ENCODE measurements around the gene TRAFD1. TPM values are rescaled to one million over a fixed set of nuclear protein-coding genes. Genes with fewer than 3 reads are reported as not detected.
A peak's percentile ranks its signal among the peaks of the same experiment; 100 is the strongest.

The TRAFD1 gene
- total RNA-seq, 1 donor from 2014 or later = 26.4 TPM

DNA sequence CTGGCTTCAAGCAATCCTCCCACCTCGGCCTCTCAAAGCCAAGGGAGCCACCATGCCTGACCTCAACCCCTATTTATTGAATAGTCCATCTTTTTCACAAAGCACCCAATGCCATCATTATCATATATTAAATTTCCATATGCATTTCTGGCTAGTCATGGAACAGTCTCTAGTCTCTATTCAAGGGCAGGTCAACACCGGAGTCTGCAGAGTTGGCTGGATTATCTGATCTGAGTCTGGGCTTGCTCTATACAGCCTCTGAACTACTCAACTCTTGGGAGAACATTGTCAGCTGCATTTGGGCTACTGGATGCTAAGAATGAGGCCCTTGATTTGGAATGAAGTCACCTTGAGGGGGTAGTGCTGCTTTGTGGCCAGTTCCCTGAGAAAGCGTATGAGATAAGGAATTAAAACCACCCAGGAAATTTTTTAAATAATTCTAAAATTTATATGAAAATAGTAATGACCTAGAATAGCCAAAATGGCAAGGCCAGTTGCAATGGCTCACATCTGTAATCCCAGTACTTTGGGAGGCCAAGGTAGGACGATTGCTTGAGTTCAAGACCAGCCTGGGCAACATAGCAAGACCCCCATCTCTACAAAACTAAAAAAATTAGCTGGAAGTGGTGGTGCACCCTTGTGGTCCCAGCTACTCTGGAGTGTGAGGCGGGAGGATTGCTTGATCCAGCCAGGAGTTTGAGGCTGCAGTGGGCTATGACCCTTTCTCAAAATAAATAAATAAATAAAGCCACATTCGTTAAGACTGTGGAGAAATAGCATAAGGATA is 9.9 kb upstream of the TRAFD1 start:
- DNase-seq (ENCODE audit: low read depth in 2 of 2) = no peak

DNA sequence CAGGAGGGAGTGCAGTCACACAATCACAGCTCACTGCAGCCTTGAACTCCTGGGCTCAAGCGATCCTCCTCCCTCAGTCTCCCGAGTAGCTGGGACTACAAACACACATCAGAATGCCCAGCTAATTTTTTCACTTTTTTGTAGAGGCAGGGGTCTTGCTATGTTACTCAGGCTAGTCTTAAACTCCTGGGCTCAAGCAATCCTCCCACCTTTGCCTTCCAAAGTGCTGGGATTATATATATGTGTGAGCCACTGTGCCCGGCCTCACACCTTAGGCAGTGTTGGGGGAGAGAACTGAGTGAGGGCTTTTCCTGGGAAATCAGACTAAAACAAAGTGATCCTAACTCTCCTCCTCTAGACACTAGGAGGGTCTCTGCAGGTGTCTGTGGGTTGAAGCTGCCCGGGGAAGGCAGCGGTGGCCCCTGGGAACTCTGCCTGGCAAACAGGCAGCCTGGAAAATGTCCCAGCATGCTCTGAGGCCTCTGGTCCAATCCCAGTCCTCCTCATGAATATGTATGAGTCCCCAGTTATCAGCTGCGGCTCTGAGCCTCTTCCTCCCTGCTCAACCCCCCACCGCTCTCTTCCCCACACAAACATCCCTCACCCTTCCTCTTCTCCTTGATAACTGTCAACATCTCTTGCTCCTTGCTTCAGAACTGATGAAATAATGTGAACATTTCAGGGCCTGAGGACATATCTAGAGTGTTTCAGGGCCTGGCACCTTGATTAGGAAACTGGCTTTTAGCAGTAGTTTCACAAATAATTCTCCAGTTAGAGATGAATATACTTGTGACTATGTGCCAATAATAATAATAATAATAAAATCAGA is 8.9 kb upstream of the TRAFD1 start:
- DNase-seq (ENCODE audit: low read depth in 2 of 2) = peak; percentile 75 to 83

DNA sequence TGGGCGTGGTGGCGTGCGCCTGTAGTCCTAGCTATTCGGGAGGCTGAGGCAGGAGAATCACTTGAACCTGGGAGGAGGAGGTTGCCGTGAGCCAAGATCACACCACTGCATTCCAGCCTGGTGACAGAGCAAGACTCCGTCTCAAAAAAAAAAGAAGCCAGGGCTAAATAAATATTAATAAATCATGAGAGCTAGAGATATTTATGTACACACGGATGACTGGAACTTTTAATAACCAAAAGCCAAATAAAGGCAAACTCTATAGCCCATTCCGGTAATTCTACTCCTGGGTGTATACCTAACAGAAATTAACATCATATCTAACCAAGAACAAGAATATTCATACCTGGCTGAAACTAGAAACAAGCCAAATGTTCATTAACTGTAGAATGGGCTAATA is 7.7 kb upstream of the TRAFD1 start:
- DNase-seq (ENCODE audit: low read depth in 2 of 2) = no peak

DNA sequence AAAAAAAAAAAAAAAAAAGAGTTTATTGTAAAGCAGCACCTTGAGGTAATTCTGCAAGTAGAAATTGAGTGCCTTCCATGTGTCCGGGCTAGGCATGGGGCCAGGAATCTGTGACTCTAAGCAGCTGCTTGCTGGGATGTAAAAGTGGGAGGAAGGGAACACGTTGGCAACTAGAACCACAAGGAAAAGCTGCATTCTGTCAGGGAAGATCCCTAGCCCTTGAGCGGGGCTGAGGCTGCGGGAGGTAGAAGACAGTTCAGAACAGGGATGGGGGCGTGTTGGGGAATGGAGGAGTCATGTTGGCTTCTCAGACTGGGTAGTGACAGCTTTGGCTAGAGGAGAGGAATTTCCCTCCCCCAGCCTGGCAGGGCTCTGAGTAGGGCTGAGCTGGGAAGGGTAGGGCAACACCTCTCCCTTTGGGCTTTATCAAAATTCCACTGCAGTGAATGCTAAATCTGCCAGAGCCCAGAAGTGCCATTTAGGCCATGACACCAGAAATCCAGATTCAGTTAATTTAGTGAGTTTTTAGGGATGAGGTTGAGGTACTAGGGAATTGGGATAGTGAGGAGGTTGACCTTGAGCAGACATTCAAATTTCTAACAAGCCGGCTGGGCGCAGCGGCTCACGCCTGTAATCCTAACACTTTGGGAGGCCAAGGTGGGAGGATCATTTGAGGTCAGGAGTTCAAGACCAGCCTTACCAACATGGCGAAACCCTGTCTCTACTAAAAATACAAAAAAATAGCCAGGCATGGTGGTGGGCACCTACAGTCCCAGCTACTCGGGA is 3.4 kb upstream of the TRAFD1 start:
- no peak for DNase-seq (ENCODE audit: low read depth in 2 of 2)

DNA sequence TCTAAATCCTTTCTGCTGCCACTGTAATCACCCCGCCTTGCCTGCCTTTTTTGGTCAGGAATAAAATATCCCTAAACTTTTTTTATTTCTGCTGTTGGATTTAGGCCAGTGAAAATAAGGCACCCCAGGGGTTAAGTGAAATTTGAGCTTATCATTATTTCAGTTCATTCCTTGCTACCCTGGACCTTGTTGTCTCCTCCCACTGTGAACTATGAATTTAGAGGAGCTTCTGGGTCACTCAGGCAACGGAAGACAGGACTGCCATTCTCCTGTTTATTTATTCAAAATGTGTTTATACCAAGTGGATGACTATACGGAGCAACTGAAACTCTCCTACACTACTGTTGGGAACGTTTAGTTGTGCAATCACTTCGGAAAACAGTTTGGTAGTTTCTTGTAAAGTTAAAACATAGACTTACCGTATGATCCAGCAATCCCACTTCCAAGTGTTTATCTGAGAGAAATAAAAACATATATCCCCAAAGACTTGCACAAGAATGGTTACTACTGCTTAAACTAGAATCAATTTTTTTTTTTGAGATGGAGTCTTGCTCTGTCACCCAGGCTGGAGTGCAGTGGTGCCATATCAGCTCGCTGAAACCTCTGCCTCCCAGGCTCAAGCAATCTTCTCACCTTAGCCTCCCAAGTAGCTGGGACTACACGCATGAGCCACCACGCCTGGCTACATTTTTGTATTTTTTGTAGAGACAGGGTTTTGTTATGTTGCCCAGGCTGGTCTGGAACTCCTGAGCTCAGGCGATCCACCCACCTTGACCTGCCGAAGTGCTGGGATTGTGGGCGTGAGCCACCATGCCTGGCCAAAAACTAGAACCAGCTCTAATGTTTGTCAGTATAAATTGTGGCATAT is 2.3 kb upstream of the TRAFD1 start:
- peak in 1 of 2 donors; percentile 17 for DNase-seq (ENCODE audit: low read depth in 2 of 2)

DNA sequence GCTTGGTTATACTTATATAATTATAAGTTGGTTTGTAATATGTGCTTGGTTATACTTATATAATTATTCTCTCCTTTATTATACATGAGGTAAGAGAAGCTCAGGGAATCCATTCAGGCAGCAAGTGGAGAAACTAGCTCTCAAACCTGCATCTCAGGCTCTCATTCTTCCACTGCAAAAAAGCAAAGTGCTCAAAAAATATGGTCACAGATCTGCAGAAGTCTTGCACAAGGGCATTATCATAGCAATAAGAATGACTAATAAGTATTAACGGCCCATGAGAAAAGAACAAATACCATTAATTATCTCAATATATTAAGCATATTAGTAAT is 476 bp upstream of the TRAFD1 start:
- DNase-seq (ENCODE audit: low read depth in 2 of 2) = no peak

DNA sequence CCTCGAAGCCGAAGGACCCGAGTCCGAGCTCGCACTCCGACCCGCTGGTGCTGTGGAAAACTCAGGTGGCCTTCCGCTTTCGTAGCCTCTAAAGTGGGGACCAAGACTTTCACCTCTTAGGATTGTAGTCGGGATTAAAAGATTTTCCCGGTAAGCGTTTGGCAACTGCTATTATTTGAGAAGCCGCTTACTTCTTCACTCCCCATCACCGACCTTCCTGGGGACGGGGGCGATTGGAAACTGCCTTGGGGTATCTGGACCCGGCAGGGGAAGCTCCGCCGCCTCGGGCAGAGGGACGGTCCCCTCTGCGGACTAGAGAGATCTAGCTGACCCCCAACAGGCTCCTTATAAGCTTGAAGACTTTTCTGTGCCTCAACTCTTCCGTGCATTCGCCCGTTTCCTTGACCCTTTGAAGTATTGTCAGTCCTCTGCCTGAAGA is 659 bp downstream of the TRAFD1 start:
- DNase-seq (ENCODE audit: low read depth in 2 of 2) = peak in 1 of 2 donors; percentile 14

DNA sequence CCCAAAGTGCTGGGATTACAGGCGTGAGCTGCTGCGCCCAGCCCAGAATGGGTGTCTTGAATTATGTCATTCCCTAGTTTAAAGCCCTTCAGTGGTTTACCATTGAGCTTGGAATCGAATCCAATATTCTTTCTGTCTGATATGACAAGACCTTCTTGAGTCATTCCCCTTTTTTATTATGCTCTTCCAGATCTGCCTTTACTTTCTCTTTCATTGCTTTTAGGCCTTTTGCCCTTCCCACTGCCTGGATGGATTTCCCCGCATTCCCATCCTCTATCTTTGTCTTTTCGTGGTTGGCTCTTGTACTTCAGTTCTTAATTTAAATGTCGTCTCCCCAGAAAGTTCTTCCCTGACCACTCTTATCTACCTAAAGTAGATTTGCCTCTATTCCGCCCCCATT is 1.6 kb downstream of the TRAFD1 start:
- peak in 1 of 2 donors; percentile 23 for DNase-seq (ENCODE audit: low read depth in 2 of 2)

DNA sequence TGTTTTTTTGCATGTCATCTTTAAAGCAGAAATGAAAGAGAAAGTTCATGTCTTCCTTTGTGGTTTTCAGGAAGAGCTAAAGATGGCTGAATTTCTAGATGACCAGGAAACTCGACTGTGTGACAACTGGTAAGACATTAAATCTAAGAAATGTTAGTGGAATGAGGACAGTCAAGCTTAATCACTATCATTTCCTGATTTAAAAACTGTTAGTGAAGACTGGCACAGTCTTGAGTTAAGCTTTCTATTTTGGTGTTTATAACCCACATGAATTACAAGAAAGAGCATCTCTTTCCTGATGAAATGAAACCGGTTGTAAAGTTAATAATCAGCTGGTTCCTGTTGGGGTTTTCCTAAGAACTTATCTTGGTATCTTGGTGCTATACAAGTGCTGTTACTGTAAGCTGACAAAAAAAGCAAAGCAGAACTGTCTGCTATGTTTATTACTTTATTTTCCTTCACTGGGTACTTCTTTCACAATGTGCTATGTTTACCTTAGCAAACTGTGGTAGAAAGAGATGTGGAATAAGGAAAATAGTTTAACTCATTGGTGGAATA is 5.2 kb downstream of the TRAFD1 start:
- DNase-seq (ENCODE audit: low read depth in 2 of 2) = peak; percentile 32 to 78

DNA sequence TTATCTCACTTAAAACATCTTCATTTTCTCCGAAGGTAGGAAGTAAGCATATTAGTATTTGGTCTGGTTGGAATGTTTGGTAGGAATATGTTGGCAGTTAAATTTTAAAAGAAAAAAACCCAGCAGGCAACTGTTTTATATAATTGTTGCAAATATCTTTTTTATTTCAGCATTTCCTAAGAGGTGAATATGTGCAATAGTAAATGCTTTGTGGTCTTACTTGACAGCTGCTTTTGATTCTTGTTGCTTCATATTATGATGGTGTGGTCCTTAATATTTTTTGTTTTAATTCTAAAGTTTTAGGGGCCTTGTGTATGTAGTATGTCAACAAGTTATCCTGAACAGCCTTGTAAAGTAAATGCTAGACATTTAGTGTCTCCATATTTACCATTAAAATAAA is 6.3 kb downstream of the TRAFD1 start:
- no peak for DNase-seq (ENCODE audit: low read depth in 2 of 2)

DNA sequence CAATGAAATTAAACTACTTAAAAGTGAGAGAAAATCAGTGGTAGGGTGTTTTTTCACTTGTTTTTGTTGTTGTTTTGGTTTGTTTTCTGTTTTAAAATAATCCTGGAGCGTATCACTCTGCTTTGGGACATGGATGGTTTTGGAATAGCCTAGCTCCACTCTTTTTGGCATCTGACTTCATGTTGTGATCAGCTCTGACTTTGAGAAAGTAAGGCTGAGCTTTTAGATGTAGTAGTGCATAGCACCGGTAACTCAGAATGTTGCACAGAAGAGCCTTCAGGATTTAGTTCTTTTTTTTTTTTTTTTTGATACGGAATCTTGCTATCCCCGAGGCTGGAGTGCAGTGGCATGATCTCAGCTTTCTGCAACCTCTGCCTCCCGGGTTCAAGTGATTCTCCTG is 8.1 kb downstream of the TRAFD1 start:
- no peak for DNase-seq (ENCODE audit: low read depth in 2 of 2)

DNA sequence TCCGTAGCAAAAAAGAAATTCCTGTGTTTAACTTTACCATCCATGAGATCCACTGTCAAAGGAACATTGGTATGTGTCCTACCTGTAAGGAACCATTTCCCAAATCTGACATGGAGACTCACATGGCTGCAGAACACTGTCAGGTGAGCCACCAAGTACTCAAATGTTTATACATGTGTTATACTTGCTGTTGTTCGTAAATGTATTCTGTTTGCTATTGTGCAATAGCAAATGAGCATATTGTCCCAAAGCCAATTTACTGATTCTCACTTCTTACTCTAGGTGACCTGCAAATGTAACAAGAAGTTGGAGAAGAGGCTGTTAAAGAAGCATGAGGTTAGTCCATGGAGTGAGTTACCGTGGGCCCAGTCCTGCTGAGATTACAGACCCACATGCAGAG is 9.4 kb downstream of the TRAFD1 start:
- DNase-seq (ENCODE audit: low read depth in 2 of 2) = no peak

DNA sequence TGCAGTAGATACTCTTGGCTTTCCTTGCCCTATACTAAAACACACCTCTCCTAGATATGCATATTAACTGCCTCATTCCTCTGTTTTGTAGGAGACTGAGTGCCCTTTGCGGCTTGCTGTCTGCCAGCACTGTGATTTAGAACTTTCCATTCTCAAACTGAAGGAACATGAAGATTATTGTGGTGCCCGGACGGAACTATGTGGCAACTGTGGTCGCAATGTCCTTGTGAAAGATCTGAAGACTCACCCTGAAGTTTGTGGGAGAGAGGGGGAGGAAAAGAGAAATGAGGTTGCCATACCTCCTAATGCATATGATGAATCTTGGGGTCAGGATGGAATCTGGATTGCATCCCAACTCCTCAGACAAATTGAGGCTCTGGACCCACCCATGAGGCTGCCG is 15.4 kb downstream of the TRAFD1 start:
- no peak for DNase-seq (ENCODE audit: low read depth in 2 of 2)

DNA sequence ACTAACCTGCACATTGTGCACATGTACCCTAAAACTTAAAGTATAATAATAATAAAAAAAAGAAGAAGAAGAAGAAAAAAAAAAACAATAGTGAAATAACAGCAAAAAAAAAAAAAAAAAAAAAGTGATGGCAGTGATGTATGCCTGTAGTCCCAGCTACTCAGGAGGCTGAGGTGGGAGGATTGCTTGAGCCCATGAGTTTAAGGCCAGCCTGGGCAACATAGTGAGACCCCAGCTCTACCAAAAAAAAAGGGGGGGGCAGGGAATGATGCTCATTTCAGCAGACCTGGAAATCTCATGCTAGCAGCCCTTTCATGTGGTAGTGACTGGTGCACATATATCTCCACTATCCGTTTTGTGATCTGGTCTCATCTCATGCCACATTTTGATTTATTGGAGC is 20.8 kb downstream of the TRAFD1 start:
- DNase-seq (ENCODE audit: low read depth in 2 of 2) = no peak

DNA sequence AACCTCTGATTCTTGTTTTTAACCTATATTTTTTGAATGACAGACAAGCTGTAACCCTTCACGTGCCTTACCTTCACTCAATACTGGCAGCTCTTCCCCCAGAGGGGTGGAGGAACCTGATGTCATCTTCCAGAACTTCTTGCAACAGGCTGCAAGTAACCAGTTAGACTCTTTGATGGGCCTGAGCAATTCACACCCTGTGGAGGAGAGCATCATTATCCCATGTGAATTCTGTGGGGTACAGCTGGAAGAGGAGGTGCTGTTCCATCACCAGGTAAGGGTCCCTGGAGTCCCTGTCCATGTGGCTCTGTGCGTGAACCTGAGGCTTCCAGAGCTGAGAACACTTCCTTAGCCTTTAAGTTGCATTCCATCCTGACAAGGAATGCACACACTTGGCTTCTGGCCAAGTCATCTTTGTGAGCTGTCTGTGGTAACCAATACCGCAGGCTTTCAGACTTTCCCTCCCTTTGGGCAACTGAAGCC is 22.7 kb downstream of the TRAFD1 start:
- DNase-seq (ENCODE audit: low read depth in 2 of 2) = peak in 1 of 2 donors; percentile 65

DNA sequence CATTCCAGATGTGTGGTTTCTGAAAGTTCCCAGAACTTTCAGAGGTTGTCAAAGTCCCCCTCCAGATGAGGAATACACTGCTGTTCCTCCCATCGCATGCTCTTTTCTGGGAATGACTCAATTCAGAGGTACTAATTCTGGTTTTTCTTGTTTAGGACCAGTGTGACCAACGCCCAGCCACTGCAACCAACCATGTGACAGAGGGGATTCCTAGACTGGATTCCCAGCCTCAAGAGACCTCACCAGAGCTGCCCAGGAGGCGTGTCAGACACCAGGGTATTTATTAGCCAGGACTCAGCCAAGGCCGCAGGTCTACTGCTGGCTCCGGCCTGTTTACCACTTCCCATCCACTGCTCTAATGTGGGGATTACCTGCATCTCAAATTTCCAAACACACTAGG is 24.2 kb downstream of the TRAFD1 start:
- no peak for DNase-seq (ENCODE audit: low read depth in 2 of 2)

DNA sequence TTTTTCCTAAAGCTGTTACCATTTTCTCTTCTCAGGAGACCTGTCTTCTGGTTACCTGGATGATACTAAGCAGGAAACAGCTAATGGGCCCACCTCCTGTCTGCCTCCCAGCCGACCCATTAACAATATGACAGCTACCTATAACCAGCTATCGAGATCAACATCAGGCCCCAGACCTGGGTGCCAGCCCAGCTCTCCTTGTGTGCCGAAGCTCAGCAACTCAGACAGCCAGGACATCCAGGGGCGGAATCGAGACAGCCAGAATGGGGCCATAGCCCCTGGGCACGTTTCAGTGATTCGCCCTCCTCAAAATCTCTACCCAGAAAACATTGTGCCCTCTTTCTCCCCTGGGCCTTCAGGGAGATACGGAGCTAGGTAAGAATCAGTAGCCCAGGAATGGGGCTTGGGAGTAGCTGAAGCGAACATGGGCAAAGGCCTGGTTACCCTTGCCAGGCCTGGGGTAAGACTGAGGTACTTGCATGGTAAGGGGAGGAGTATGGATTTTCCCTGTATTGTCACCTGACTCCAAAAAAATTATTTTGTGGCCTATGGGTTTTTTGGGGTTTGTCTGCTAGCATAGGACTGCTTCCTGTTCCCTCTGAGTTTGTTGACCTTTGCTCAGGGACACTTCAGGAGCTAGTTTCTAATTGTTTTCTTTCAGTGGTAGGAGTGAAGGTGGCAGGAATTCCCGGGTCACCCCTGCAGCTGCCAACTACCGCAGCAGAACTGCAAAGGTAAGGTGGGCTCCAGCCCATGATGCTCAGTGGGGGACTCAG is 26.6 kb downstream of the TRAFD1 start:
- DNase-seq (ENCODE audit: low read depth in 2 of 2) = no peak

DNA sequence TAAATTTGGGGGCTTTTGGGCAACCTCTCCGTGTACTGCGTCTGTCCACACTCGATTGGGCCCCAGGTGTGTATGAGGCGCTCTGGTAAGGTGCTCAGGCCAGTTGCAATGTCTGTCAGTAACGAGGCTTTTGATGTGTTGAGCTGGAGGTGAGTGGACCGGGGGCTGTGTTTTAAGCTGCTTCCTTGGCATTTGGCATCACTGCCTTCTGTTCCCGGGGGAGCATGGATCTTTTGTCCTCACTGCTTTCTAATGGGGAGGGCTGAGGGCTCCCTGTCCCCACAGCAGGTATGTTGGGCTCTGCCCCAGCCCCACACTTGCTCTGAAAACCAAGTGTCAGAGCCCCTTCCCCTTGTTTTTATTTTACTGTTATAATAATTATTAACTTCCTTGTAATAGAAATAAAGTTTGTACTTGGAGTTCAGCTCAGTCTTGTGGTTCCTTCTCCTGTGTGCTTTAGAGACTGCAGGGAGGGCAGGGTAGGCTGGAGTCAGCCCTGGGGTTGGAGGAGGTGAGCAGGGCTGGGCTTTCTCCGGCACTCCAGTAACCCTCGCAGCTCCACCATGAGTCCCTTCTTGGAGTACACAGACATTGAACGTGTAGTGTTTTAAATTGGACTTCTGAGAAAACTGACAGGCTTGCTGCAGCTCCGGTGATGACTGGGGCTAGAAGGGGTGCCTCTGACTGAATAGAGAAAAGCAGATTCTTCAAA is 28.0 kb downstream of the TRAFD1 start:
- no peak for DNase-seq (ENCODE audit: low read depth in 2 of 2)

DNA sequence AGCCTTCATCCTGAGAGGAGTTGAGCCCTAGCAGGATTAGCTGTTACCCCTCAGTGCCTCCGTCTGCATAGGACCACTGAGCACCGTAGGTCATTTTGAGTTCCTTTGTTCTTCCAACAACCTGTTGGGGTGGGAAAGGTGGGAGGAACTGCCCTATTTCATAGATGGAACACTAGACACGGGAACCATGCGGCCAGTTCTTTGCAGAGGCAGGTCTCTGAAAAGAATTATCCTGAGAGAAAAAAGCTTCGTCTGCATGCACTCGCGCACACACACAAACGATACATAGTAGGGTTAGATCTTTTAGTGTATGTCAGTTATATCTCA is 28.5 kb downstream of the TRAFD1 start:
- DNase-seq (ENCODE audit: low read depth in 2 of 2) = no peak
